GM23338 (cell line): ENCODE results near the gene TSPEAR. TPM values are rescaled to one million over a fixed set of nuclear protein-coding genes. Genes with fewer than 3 reads are reported as not detected.

Experiments used
- ATAC-seq: fragments of 200-7000 bp; cut with Tn5 transposase; 3 replicates; pipeline ENCODE4 v1.9.1; 2020
- DNase-seq: peaks from one replicate; pipeline ENCODE4 v3.0.0-alpha.2; 2015; ENCODE audit warnings: low spot score
- H2AFZ ChIP-seq: fragments of 200-600 bp; sonication (generic); 2 replicates; pipeline ENCODE4 v1.8.0; 2016; ENCODE audit warnings: antibody characterized with exemption, mild to moderate bottlenecking, moderate library complexity
- H3F3A ChIP-seq: fragments of 200-600 bp; sonication (generic); replicated peaks from 2 replicates; pipeline ENCODE4 v1.8.0; 2017; ENCODE audit warnings: antibody characterized with exemption, mixed run types, low read depth
- H3K27ac ChIP-seq: fragments of 200-600 bp; sonication (generic); 2 replicates; pipeline ENCODE4 v1.6.1; 2016; ENCODE audit warnings: low read depth
- H3K27me3 ChIP-seq: fragments of 200-600 bp; sonication (generic); 2 replicates; pipeline ENCODE4 v1.8.0; 2016; ENCODE audit warnings: mild to moderate bottlenecking, mixed run types, moderate library complexity; ENCODE audit not compliant: insufficient read depth
- H3K36me3 ChIP-seq: fragments of 200-600 bp; sonication (generic); 2 replicates; pipeline ENCODE4 v1.8.0; 2016; ENCODE audit warnings: mild to moderate bottlenecking; ENCODE audit not compliant: insufficient read depth
- H3K4me1 ChIP-seq: fragments of 200-600 bp; sonication (generic); 2 replicates; pipeline ENCODE4 v1.8.0; 2016; ENCODE audit warnings: mild to moderate bottlenecking, moderate library complexity; ENCODE audit not compliant: insufficient read depth
- H3K4me2 ChIP-seq: fragments of 200-600 bp; sonication (generic); 2 replicates; pipeline ENCODE4 v1.7.1; 2017; ENCODE audit warnings: mixed run types
- H3K4me3 ChIP-seq: fragments of 200-600 bp; sonication (generic); 2 replicates; pipeline ENCODE4 v1.6.1; 2016; ENCODE audit warnings: mixed run types
- H3K79me2 ChIP-seq: fragments of 200-600 bp; sonication (generic); replicated peaks from 2 replicates; pipeline ENCODE4 v1.8.0; 2017; ENCODE audit warnings: mild to moderate bottlenecking; ENCODE audit not compliant: insufficient read depth
- H3K9me2 ChIP-seq: fragments of 200-600 bp; sonication (generic); 2 replicates; pipeline ENCODE4 v1.8.0; 2017; ENCODE audit not compliant: insufficient read depth
- H4K20me1 ChIP-seq: fragments of 200-600 bp; sonication (generic); replicated peaks from 2 replicates; pipeline ENCODE4 v1.8.0; 2017; ENCODE audit warnings: mild to moderate bottlenecking; ENCODE audit not compliant: insufficient read depth
- H3K27ac Mint-ChIP-seq: 2 replicates; pipeline ENCODE4 v1.8.0; 2020; ENCODE audit warnings: inconsistent platforms, mild to moderate bottlenecking, moderate library complexity, mixed read lengths
- H3K27me3 Mint-ChIP-seq: 3 replicates; pipeline ENCODE4 v1.8.0; 2022; ENCODE audit warnings: low read depth, mild to moderate bottlenecking, moderate library complexity, mixed read lengths, inconsistent platforms; ENCODE audit not compliant: insufficient read depth, poor library complexity
- H3K36me3 Mint-ChIP-seq: 3 replicates; pipeline ENCODE4 v1.8.0; 2021; ENCODE audit warnings: low read depth, mild to moderate bottlenecking, inconsistent platforms, moderate library complexity, mixed read lengths
- H3K4me1 Mint-ChIP-seq: 3 replicates; pipeline ENCODE4 v1.8.0; 2020; ENCODE audit warnings: mild to moderate bottlenecking, inconsistent platforms, mixed read lengths
- H3K4me3 Mint-ChIP-seq: 3 replicates; pipeline ENCODE4 v1.8.0; 2021; ENCODE audit warnings: moderate library complexity, mild to moderate bottlenecking, inconsistent platforms, mixed read lengths
- H3K9me3 Mint-ChIP-seq: 3 replicates; pipeline ENCODE4 v1.8.0; 2020; ENCODE audit warnings: moderate library complexity, mild to moderate bottlenecking, inconsistent platforms, mixed read lengths
- CTCF ChIP-seq, 2 experiments: fragments of 200-600 bp in 1 of 2; sonication (generic) in 1 of 2; conservative IDR thresholded peaks; 2 replicates each; pipeline versions ENCODE4 v1.5.1 to v1.6.1; 2016 to 2017; ENCODE audit warnings: antibody characterized with exemption in 2 of 2, low read depth in 2 of 2, mild to moderate bottlenecking in 2 of 2, moderate library complexity in 1 of 2
- EZH2phosphoT487 ChIP-seq: fragments of 200-600 bp; sonication (generic); IDR thresholded peaks from one replicate; pipeline ENCODE4 v1.8.1; 2018; ENCODE audit warnings: antibody characterized with exemption; ENCODE audit not compliant: unreplicated experiment
- JUNB ChIP-seq: IDR thresholded peaks from one replicate; pipeline ENCODE4 v1.6.1; 2016; ENCODE audit warnings: antibody characterized with exemption; ENCODE audit not compliant: unreplicated experiment
- STAT1 ChIP-seq: IDR thresholded peaks from one replicate; pipeline ENCODE4 v1.6.1; 2016; ENCODE audit warnings: antibody characterized with exemption; ENCODE audit not compliant: unreplicated experiment
- ZNF462 ChIP-seq: fragments of 250-450 bp; sonication (Bioruptor Pico); IDR thresholded peaks from 2 replicates; pipeline ENCODE4 v1.5.0; 2020; ENCODE audit warnings: mild to moderate bottlenecking, moderate library complexity
- polyA plus RNA-seq: library from polyadenylated mRNA; unstranded; fragments of >200 nt; fragmentation: Nextera tagmentation; extraction: Ambion mirVana; gene quantifications from 2 replicates; pipeline ENCODE4 v1.2.1, GENCODE V29; 2016
- total RNA-seq: library from RNA; depleted of rRNA; stranded (reverse); fragments of >200 nt; shearing (Covaris generic); gene quantifications from 2 replicates; pipeline ENCODE4 v1.2.3, GENCODE V29; 2014
- TF ChIP-seq, protein P1 (sequence below): IDR thresholded peaks from one replicate; pipeline ENCODE4 v1.6.1; 2018; ENCODE audit warnings: antibody characterized with exemption; ENCODE audit not compliant: unreplicated experiment

Gene TSPEAR
- total and polyA plus RNA-seq, 2 experiments from 2014 or later: 0.35 to 0.92 TPM

GRCh38 chr21:44578371-44579055 is 132.9 kb downstream of the TSPEAR start:
- H3K36me3 ChIP-seq: no peaks in the 10 kb centered on the region
- no peaks in the 10 kb centered on the region for H3K9me2 ChIP-seq
- no peaks in the 10 kb centered on the region for H3K79me2 ChIP-seq
- H3K4me1 ChIP-seq: no peaks in the 10 kb centered on the region
- H3K4me3 Mint-ChIP-seq: no peak overlapping the region
- H3K4me3 ChIP-seq: no peak overlapping the region
- peaks cover 30% of the 10 kb centered on the region for H3K9me3 Mint-ChIP-seq
- ATAC-seq: no peak
- H3K4me1 Mint-ChIP-seq: peaks cover 9% of the 10 kb centered on the region
- no peaks in the 10 kb centered on the region for H4K20me1 ChIP-seq
- H3K27ac ChIP-seq: no peak overlapping the region
- peaks cover 3% of the 10 kb centered on the region; the same call in 2 of the 3 replicates for H3K36me3 Mint-ChIP-seq
- H3K4me2 ChIP-seq: no peak overlapping the region
- no peak for DNase-seq
- H3K27me3 ChIP-seq: no peaks in the 10 kb centered on the region
- H3K27ac Mint-ChIP-seq: no peak overlapping the region
- H3F3A ChIP-seq: no peaks in the 10 kb centered on the region
- peaks cover 11% of the 10 kb centered on the region for H3K27me3 Mint-ChIP-seq
- TF ChIP-seq ZNF462 (CRISPR knock-in tag) (no peak), EZH2phosphoT487 (no peak), STAT1 (no peak), JUNB (no peak), CTCF (conservative IDR thresholded peaks at IDR 0.05; ENCODE audit: low read depth in 2 of 2) (no peak)
- TF ChIP-seq, protein P1, sequence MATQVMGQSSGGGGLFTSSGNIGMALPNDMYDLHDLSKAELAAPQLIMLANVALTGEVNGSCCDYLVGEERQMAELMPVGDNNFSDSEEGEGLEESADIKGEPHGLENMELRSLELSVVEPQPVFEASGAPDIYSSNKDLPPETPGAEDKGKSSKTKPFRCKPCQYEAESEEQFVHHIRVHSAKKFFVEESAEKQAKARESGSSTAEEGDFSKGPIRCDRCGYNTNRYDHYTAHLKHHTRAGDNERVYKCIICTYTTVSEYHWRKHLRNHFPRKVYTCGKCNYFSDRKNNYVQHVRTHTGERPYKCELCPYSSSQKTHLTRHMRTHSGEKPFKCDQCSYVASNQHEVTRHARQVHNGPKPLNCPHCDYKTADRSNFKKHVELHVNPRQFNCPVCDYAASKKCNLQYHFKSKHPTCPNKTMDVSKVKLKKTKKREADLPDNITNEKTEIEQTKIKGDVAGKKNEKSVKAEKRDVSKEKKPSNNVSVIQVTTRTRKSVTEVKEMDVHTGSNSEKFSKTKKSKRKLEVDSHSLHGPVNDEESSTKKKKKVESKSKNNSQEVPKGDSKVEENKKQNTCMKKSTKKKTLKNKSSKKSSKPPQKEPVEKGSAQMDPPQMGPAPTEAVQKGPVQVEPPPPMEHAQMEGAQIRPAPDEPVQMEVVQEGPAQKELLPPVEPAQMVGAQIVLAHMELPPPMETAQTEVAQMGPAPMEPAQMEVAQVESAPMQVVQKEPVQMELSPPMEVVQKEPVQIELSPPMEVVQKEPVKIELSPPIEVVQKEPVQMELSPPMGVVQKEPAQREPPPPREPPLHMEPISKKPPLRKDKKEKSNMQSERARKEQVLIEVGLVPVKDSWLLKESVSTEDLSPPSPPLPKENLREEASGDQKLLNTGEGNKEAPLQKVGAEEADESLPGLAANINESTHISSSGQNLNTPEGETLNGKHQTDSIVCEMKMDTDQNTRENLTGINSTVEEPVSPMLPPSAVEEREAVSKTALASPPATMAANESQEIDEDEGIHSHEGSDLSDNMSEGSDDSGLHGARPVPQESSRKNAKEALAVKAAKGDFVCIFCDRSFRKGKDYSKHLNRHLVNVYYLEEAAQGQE: no peak
- no peak overlapping the region for H2AFZ ChIP-seq
